Measurements from ENCODE around the gene TRA2A. TPM values are rescaled to one million over a fixed set of nuclear protein-coding genes. Genes with fewer than 3 reads are reported as not detected.
A peak's percentile ranks its signal among the peaks of the same experiment; 100 is the strongest.

Gene TRA2A
- total and polyA plus RNA-seq, 2 donors (not counting 3 experiments of a cell fraction or from before 2014, with no cell fraction given), result 55.1 to 112 TPM

GRCh38 chr7:23474094-23474828, 57.5 kb downstream of the TRA2A start:
- Histone ChIP-seq H3K79me2 (ENCODE audit: control insufficient read depth, insufficient read depth, low read length) (peaks cover 7% of the 10 kb centered on the region), H3K27me3 (ENCODE audit: control insufficient read depth in 2 of 2, insufficient read depth in 2 of 2, low read length in 2 of 2) (peaks cover 27 to 46% of the 10 kb centered on the region in 2 experiments), H3K27ac (ENCODE audit: insufficient read depth, low read depth, low read length) (peak overlapping the region; percentile 29), H3K9ac (replicated peaks; ENCODE audit: extremely low read depth, insufficient read depth, low read length) (peak overlapping the region; percentile 63), H2AFZ (ENCODE audit: low read depth, low read length) (peak overlapping the region; percentile 84), H3K9me3 (replicated peaks; ENCODE audit: control insufficient read depth, insufficient read depth, low read length) (no peaks in the 10 kb centered on the region), H3K4me2 (ENCODE audit: insufficient read depth, low read length) (peak overlapping the region; percentile 69), H3K4me3 (replicated peaks in 1 of 3; ENCODE audit: insufficient read depth in 1 of 3, low read depth in 1 of 3, low read length in 3 of 3) (peak overlapping the region; percentile 11 to 74 (median 50)), H3K36me3 (ENCODE audit: control insufficient read depth in 2 of 2, extremely low read depth in 1 of 2, insufficient read depth in 2 of 2, low read length in 2 of 2) (no peaks in the 10 kb centered on the region), H4K20me1 (replicated peaks; ENCODE audit: control insufficient read depth, extremely low read depth, insufficient read depth, low read length) (no peaks in the 10 kb centered on the region), H3K9me1 (replicated peaks; ENCODE audit: control insufficient read depth, extremely low read depth, insufficient read depth, low read length) (no peaks in the 10 kb centered on the region), H3K4me1 (ENCODE audit: control insufficient read depth, extremely low read depth, insufficient read depth, low read length) (peaks cover 19% of the 10 kb centered on the region)
- intact Hi-C loops (cut with micrococcal nuclease), result loop anchor here (2.0 to 10.0 kb wide), 2 partner anchors 17 to 289 kb away; partner anchors contain the start of gene NUP42
- TF ChIP-seq MYC (IDR thresholded peaks at IDR 0.05; ENCODE audit: low read depth, low read length) (peak; percentile 84), GATA2 (IDR thresholded peaks at IDR 0.05; ENCODE audit: insufficient read depth, insufficient read length, low read depth, low read length) (no peak), MAX (IDR thresholded peaks at IDR 0.05; ENCODE audit: insufficient read depth, insufficient read length) (peak; percentile 56), POLR2AphosphoS5 (IDR thresholded peaks at IDR 0.05; ENCODE audit: insufficient read depth, low read depth, low read length) (peak; percentile 81), EZH2 (IDR thresholded peaks at IDR 0.05; ENCODE audit: borderline replicate concordance, low read depth, low read length, severe bottlenecking) (peak; percentile 9), POLR2A (IDR thresholded peaks at IDR 0.05; ENCODE audit: low read depth, low read length) (peak; percentile 68)
- TF ChIP-seq, protein P1, sequence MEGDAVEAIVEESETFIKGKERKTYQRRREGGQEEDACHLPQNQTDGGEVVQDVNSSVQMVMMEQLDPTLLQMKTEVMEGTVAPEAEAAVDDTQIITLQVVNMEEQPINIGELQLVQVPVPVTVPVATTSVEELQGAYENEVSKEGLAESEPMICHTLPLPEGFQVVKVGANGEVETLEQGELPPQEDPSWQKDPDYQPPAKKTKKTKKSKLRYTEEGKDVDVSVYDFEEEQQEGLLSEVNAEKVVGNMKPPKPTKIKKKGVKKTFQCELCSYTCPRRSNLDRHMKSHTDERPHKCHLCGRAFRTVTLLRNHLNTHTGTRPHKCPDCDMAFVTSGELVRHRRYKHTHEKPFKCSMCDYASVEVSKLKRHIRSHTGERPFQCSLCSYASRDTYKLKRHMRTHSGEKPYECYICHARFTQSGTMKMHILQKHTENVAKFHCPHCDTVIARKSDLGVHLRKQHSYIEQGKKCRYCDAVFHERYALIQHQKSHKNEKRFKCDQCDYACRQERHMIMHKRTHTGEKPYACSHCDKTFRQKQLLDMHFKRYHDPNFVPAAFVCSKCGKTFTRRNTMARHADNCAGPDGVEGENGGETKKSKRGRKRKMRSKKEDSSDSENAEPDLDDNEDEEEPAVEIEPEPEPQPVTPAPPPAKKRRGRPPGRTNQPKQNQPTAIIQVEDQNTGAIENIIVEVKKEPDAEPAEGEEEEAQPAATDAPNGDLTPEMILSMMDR (IDR thresholded peaks at IDR 0.05; ENCODE audit: extremely low read depth in 1 of 2, insufficient read depth in 1 of 2, low read depth in 1 of 2, low read length in 2 of 2), result no peak
- FAIRE-seq (peak; percentile 81), DNase-seq (ENCODE audit: low read depth, low spot score) (peak; percentile 95)
- dilution Hi-C loops (cut with MboI; ENCODE audit: extremely low pct_ligation_motif_present, low sequenced_read_pairs), result no loop called here
- BruUV-seq (replicated peaks), result TSS peak; percentile 13
- CTCF ChIA-PET, result interaction anchor here (0.7 to 2.0 kb wide), 2 partner anchors 116 to 202 kb away, joined by 3 to 14 read pairs; no protein-coding TSS in a partner anchor
- POLR2A ChIA-PET, result no interaction called here
